GM21367 (cell line): ENCODE data around the gene LCN12.

Experiments
- ATAC-seq: cut with Tn5 transposase; IDR thresholded peaks from one replicate; pipeline ENCODE4 v1.9.1; 2021; ENCODE audit not compliant: unreplicated experiment

LCN12 gene

GRCh38 chr9:136957461-136957860 lies 5.4 kb downstream of the LCN12 start:
- no peak for ATAC-seq

DNA sequence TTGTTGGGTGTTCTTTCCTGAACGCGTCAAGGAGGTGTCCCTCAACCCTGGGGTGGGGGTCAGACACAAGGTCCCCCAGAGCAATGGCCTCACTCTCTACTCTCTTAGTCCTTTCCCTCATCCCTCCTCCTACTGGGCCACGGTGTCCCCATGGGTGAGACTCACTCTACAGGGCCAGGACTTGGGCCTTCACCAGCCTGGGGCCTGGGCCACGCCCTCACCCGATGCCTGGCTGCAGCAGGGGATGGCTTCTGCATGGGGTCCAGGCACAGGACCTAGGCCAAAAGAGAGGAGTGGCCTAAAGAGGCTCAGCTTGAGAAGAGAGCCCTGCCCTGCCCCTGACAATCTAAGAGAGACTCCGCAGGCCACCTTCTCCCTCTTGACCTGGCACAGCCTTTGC lies 5.8 kb downstream of the LCN12 start:
- no peak for ATAC-seq

DNA sequence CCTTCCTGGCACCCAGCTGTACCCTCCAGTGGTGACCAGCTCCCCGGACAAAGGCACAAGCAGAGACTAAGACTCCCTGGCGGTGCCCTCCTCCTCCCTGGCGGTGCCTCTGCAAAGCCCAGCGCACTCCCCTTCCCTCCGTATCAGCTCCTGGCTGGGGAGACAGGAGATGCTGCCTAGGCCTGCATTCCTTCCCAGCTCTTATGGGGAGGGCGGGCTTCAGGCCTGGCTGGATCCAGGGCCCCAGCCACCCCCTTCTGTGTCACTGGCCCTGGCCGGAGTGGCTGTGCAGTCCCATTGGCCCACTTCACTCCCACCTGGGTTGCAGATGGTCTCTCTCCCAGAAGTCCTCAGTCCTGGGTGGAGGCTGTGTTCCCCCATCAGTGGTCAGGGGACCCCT lies 6.4 kb downstream of the LCN12 start:
- no peak for ATAC-seq

- no peak for ATAC-seq
Observed at GRCh38 chr9:136958898-136959850, 7.1 kb downstream of the LCN12 start.

- ATAC-seq, result no peak
Observed at GRCh38 chr9:136960212-136960937, 8.3 kb downstream of the LCN12 start.

DNA sequence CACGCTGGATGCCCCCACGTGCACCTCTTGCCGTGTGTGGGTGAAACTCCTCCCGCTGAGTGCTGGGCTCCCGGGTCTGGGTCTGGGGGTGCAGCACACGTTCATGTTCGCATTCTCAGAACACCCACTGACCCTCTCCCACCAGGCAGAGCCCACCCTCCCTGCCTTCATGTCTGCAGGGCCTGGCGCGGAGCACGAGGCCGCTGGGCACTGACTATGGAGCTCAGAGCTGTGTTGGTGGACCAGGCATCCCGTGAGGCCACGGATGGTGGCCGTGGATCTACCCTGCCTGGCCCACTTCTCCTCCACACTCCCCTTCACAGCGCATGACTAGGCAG lies 8.8 kb downstream of the LCN12 start:
- ATAC-seq, result no peak

DNA sequence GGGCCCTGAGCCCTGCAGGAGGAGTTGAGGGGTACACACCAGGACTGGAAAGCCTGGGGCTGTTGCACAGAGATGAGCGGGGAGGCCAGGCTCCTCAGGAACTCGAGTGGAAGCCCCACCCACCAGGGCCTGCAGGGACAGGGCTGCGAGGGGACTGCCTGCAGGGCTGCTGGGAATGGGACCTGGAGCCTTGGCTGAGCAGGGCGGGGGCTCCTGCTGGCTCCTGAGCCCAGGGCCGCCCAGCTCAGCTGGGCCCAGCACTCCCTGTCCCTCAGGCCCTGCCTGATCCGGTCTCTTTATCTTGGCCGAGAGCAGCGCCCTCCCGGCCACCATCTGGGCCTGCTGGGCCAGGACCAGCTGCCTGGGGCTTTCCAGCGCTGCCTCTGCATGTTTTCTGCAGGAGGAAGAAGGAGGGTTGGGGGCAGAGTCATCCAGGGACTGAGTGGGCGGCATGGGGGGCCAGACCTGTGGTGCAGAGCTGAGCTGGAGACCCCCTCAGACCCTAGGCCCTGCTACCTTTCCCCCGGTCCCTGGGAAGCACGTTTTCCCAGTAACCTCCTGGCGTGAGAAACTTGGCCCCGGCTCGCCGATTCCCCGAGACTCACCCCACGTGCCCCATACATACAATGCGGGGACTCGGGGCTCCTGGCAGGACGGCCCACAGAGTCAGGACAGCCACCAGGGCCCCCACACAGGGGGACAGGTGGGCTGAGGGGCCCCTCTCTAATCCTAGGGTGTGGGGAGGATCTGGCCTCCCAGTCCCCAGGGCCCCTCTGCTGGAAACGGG lies 9.4 kb downstream of the LCN12 start:
- ATAC-seq, result no peak

DNA sequence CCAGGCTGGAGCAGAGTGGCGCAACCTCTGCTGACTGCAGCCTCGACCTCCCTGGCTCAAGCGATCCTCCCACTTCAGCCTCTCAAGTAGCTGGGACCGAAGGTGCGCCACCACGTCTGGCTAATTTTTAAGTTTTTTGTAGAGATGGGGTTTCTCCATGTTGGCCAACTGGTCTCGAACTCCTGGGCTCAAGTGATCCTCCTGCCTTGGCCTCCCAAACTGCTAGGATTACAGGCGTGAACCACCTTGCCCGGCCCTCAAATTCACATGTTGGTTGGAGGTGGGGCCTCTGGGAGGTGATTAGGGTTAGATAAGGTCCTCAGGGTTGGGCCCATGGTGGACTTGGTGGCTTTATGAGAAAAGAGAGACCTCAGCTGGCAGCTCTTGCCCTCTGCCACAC lies 10.1 kb downstream of the LCN12 start:
- ATAC-seq, result no peak

DNA sequence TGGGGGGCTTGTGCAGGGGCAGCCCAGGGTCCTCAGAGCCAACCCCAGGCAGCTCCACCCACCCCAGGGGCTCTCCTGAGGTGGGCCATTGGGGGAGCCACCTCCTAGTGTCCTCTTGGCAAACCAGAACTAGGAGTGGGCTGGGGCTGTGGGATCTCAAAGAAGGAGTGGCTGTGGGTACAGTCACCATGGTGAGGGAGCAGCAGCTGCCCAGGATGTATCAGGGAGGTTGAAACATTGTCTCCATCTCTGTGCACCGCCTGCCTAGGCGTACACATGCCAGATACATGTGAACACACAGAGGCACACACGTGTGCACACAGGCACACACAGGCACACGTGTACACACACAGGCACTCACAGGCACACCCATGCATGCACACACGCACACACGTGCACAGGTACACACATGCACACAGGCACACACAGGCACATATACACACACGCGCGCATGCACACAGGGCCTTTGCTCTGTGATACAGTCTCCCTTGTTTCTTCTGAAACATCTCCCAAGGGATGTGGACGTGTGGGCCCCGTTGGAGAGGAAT lies 10.7 kb downstream of the LCN12 start:
- ATAC-seq, result no peak

GRCh38 chr9:136963341-136963740 lies 11.3 kb downstream of the LCN12 start:
- ATAC-seq, result no peak

GRCh38 chr9:136963751-136964150 lies 11.7 kb downstream of the LCN12 start:
- no peak for ATAC-seq

- ATAC-seq, result no peak
Observed at GRCh38 chr9:136964171-136964689, 12.2 kb downstream of the LCN12 start.

DNA sequence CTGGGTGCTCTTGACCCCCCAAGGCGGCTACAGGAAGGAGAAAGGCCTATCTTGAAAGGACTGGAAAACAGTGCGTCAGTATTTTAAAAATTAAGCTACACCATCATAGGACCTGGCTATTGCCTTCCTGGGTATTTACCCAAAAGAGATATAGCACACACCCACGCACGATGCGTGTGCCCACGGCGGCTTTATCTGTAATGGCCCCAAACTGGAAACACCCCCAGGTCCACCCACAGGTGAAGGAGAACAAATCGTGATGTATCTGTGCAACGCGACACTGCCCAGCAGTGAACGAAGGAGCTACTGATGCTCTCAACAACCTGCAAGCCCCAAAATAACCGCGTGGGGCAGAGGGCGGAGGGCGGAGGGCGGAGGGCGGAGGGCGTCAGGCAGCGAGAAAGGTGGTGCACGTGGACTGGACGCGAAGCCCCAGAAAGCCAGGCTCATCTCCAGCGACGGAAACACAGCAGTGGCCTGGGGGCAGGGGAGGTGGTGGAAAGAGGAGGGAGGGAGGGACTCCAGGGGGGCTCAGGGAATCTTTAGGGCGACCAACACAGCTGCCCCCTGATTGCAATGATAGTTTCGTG lies 12.9 kb downstream of the LCN12 start:
- ATAC-seq, result no peak

- ATAC-seq, result no peak
Observed at GRCh38 chr9:136965771-136966484, 13.9 kb downstream of the LCN12 start.

GRCh38 chr9:136968333-136969127 lies 16.5 kb downstream of the LCN12 start:
- no peak for ATAC-seq

DNA sequence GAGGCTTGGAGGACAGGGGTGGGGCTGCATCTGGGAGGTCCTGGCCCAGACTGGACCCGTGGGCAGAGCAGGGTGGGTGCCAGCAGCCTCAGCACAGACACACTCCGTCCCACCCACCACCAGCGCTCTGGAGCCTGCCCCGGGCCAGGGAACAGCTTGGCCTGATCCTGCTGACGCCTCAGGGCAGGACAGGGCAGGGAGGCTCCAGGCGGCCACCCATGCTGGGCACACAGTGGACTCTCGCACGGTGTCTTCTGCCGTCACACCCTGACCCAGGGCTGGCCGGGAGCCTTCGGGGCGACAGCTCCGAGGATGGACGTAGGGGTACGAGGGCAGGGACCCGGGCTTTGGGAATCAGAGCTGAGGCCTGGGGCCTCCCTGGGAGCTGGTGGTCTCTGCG lies 17.1 kb downstream of the LCN12 start:
- ATAC-seq, result no peak

DNA sequence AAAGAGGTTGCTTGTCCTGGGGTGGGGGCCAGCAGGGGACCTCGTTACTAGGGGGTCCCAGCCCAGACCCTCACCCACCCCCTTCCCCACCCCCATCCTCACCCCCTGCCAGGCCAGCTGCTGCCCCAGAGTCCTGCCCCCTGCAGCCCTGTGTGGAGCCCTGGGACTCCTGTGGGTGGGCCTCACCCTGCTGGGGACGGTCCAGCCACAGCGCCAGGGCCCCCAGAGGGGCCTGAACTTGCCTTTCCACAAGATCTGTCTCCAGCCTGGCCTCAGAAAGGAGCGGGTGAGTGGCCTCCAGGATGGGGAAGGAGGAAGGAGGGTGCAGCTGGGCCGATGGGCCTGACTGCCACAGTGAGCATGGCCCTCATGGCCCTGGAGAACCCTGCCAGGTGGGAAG lies 17.7 kb downstream of the LCN12 start:
- no peak for ATAC-seq

- no peak for ATAC-seq
Observed at GRCh38 chr9:136970361-136970760, 18.3 kb downstream of the LCN12 start.

DNA sequence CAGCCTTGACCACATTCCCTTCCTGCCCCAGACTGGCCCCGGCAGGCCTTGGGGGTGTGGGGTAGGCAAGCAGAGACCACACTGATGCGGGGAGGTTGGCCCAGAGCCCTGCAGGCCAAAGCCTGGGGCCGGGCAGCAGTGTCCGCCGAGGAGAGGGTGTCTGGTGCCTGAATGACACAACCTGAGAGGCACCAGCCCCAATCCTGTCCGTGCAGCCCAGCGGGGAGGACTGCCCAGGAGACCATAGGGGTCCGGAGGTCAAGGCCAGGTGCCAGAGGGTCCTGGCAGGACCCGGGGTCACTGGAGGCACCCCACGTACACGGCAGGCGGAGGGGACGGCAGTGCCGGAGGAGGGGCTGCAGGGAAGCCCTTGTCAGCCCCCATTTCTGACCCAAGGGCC lies 19.7 kb downstream of the LCN12 start:
- no peak for ATAC-seq
